Measurements from ENCODE around the gene ADAM10. TPM values are rescaled to one million over a fixed set of nuclear protein-coding genes. Genes with fewer than 3 reads are reported as not detected.

Gene ADAM10
- total RNA-seq, 1 donor from 2014 or later: 140 TPM

GRCh38 chr15:58742022-58742813 is 7.3 kb downstream of the ADAM10 start:
- Mint-ChIP-seq H3K27ac (ENCODE audit: unreplicated experiment) (no peak overlapping the region), H3K27me3 (ENCODE audit: unreplicated experiment) (peaks cover 2% of the 10 kb centered on the region), H3K36me3 (ENCODE audit: unreplicated experiment) (no peaks in the 10 kb centered on the region), H3K9me3 (ENCODE audit: unreplicated experiment) (no peaks in the 10 kb centered on the region), H3K4me1 (ENCODE audit: low read depth, unreplicated experiment) (peaks cover 14% of the 10 kb centered on the region), H3K4me3 (ENCODE audit: unreplicated experiment) (no peak overlapping the region)
- no peak for DNase-seq
- TF ChIP-seq, protein P1, sequence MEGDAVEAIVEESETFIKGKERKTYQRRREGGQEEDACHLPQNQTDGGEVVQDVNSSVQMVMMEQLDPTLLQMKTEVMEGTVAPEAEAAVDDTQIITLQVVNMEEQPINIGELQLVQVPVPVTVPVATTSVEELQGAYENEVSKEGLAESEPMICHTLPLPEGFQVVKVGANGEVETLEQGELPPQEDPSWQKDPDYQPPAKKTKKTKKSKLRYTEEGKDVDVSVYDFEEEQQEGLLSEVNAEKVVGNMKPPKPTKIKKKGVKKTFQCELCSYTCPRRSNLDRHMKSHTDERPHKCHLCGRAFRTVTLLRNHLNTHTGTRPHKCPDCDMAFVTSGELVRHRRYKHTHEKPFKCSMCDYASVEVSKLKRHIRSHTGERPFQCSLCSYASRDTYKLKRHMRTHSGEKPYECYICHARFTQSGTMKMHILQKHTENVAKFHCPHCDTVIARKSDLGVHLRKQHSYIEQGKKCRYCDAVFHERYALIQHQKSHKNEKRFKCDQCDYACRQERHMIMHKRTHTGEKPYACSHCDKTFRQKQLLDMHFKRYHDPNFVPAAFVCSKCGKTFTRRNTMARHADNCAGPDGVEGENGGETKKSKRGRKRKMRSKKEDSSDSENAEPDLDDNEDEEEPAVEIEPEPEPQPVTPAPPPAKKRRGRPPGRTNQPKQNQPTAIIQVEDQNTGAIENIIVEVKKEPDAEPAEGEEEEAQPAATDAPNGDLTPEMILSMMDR (IDR thresholded peaks at IDR 0.05; ENCODE audit: partially characterized antibody, unreplicated experiment): no peak

DNA sequence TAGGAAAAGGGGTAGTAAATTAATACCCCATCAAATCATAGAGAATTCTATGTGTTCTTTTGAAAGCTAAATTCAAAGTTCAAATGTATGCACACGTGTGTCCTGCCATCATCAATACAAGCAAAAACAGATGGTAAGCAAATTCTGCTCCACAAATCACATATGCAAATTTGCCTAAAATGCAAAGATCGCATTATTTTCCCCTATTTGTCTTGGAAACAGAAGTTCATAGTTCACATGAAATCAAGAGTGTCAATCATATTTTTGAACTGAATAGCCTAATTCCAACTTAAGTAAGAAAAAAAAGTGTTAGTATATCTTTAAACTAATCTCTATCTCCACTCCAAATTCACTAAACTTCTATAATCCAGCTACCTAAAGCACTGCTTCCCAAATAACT is 8.5 kb downstream of the ADAM10 start:
- Mint-ChIP-seq H3K4me3 (ENCODE audit: unreplicated experiment) (no peak overlapping the region), H3K4me1 (ENCODE audit: low read depth, unreplicated experiment) (peaks cover 14% of the 10 kb centered on the region), H3K27ac (ENCODE audit: unreplicated experiment) (no peak overlapping the region), H3K27me3 (ENCODE audit: unreplicated experiment) (peaks cover 2% of the 10 kb centered on the region), H3K36me3 (ENCODE audit: unreplicated experiment) (no peaks in the 10 kb centered on the region), H3K9me3 (ENCODE audit: unreplicated experiment) (no peaks in the 10 kb centered on the region)
- TF ChIP-seq, protein P1 (IDR thresholded peaks at IDR 0.05; ENCODE audit: partially characterized antibody, unreplicated experiment): no peak
- no peak for DNase-seq

DNA sequence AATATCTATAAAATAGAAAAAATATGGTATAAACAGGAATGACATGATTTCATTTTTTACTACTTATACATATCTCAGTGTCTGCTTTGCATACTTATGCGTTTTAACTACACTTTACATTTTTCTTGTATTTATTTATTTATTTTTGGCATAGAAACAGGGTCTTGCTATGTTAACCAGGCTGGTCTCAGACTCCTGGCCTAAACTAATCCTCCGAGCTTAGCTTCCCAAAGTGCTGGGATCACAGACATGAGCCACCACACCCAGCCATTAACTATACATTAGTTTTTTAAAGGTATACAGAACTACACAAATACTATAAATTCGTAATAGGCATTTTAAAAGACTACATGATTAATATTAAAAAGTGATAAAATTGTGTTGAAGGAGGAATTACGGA is 9.1 kb downstream of the ADAM10 start:
- TF ChIP-seq, protein P1 (IDR thresholded peaks at IDR 0.05; ENCODE audit: partially characterized antibody, unreplicated experiment): no peak
- Mint-ChIP-seq H3K4me1 (ENCODE audit: low read depth, unreplicated experiment) (peaks cover 14% of the 10 kb centered on the region), H3K9me3 (ENCODE audit: unreplicated experiment) (no peaks in the 10 kb centered on the region), H3K36me3 (ENCODE audit: unreplicated experiment) (no peaks in the 10 kb centered on the region), H3K27me3 (ENCODE audit: unreplicated experiment) (peaks cover 2% of the 10 kb centered on the region), H3K27ac (ENCODE audit: unreplicated experiment) (no peak overlapping the region), H3K4me3 (ENCODE audit: unreplicated experiment) (no peak overlapping the region)
- DNase-seq: no peak

DNA sequence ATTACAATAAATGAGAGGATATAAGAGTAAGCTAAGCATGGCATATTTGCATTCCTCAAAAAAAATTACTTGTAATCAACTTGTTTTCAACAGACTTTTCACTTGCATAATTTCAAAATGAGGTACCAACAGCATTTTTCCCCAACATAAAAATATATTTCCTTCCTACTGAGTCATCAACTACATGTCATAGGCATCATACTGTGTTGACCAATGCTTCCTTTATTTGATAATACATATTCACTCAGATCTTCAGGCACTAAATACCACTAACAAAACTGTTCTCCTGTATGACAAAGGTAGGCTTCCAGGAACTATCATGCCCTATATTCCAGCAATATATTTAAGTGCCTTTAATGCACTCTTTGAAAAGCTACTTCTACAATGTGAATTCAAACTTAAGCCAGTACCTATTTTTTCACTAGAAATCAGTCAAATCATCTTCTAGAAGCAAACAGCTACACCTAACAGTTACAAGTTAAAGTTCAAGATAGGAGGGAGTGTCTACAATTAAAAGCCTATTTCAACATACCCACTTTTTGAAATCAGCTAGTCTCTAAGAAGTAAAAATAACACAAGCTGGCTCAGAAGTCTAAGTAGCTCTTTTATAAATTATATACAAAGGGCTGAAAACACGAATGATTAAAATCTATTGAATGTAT is 11.3 kb downstream of the ADAM10 start:
- no peaks in the 10 kb centered on the region for H3K36me3 Mint-ChIP-seq (ENCODE audit: unreplicated experiment)
- no peaks in the 10 kb centered on the region for H3K9me3 Mint-ChIP-seq (ENCODE audit: unreplicated experiment)
- no peak overlapping the region for H3K27ac Mint-ChIP-seq (ENCODE audit: unreplicated experiment)
- no peak overlapping the region for H3K4me3 Mint-ChIP-seq (ENCODE audit: unreplicated experiment)
- no peak for DNase-seq
- peaks cover 14% of the 10 kb centered on the region for H3K4me1 Mint-ChIP-seq (ENCODE audit: low read depth, unreplicated experiment)
- H3K27me3 Mint-ChIP-seq (ENCODE audit: unreplicated experiment): peaks cover 1% of the 10 kb centered on the region
- TF ChIP-seq, protein P1 (IDR thresholded peaks at IDR 0.05; ENCODE audit: partially characterized antibody, unreplicated experiment): no peak

GRCh38 chr15:58737298-58737697 is 12.2 kb downstream of the ADAM10 start:
- Mint-ChIP-seq H3K36me3 (ENCODE audit: unreplicated experiment) (no peaks in the 10 kb centered on the region), H3K4me3 (ENCODE audit: unreplicated experiment) (no peak overlapping the region)
- TF ChIP-seq, protein P1 (IDR thresholded peaks at IDR 0.05; ENCODE audit: partially characterized antibody, unreplicated experiment): no peak

More at GRCh38 chr15:58737298-58737697, 12.2 kb downstream of the ADAM10 start:
- DNase-seq: no peak
- Mint-ChIP-seq H3K4me1 (ENCODE audit: low read depth, unreplicated experiment) (peaks cover 13% of the 10 kb centered on the region), H3K27ac (ENCODE audit: unreplicated experiment) (no peak overlapping the region), H3K27me3 (ENCODE audit: unreplicated experiment) (no peaks in the 10 kb centered on the region), H3K9me3 (ENCODE audit: unreplicated experiment) (no peaks in the 10 kb centered on the region)
